Neural crest cell (in vitro differentiated cells): ENCODE measurements around the gene TNFAIP3. TPM values are rescaled to one million over a fixed set of nuclear protein-coding genes. Genes with fewer than 3 reads are reported as not detected.
A peak's percentile ranks its signal among the peaks of the same experiment; 100 is the strongest.

ENCODE experiments used
- DNase-seq: peaks from one replicate; pipeline ENCODE4 v3.0.0; 2021; ENCODE audit warnings: low read depth, mixed read lengths, low spot score
- H3K27ac Mint-ChIP-seq: one replicate; pipeline ENCODE4 v1.8.0; 2021; ENCODE audit warnings: mild to moderate bottlenecking, mixed read lengths; ENCODE audit not compliant: unreplicated experiment
- H3K27me3 Mint-ChIP-seq: 2 replicates; pipeline ENCODE4 v1.8.0; 2021; ENCODE audit warnings: low read depth, mild to moderate bottlenecking, mixed read lengths
- H3K36me3 Mint-ChIP-seq: 2 replicates; pipeline ENCODE4 v1.8.0; 2021; ENCODE audit warnings: low read depth, mild to moderate bottlenecking, mixed read lengths
- H3K4me1 Mint-ChIP-seq: 2 replicates; pipeline ENCODE4 v1.8.0; 2021; ENCODE audit warnings: mixed read lengths
- H3K4me3 Mint-ChIP-seq: one replicate; pipeline ENCODE4 v1.8.0; 2021; ENCODE audit warnings: mild to moderate bottlenecking, mixed read lengths
- H3K9me3 Mint-ChIP-seq: 2 replicates; pipeline ENCODE4 v1.8.0; 2021; ENCODE audit warnings: mixed read lengths
- CTCF ChIP-seq: fragments of 200-600 bp; sonication (generic); conservative IDR thresholded peaks from 2 replicates; pipeline ENCODE4 v1.5.0; 2021; ENCODE audit warnings: antibody characterized with exemption, mild to moderate bottlenecking
- total RNA-seq: library from RNA; stranded (reverse); gene quantifications from 2 replicates; pipeline ENCODE4 v1.2.1, GENCODE V29; 2021

TNFAIP3 gene
- total RNA-seq, 1 donor from 2014 or later = 2.9 TPM

- Mint-ChIP-seq H3K27me3 (no peaks in the 10 kb centered on the region), H3K36me3 (no peaks in the 10 kb centered on the region), H3K4me1 (peaks cover 7% of the 10 kb centered on the region), H3K9me3 (no peaks in the 10 kb centered on the region), H3K4me3 (no peak overlapping the region), H3K27ac (no peak overlapping the region)
- no peak for TF ChIP-seq CTCF
- DNase-seq = no peak
Measured at GRCh38 chr6:137919837-137920730, 53.0 kb downstream of the TNFAIP3 start.

- H3K4me1 Mint-ChIP-seq = peaks cover 7% of the 10 kb centered on the region
- DNase-seq = no peak
- H3K9me3 Mint-ChIP-seq = no peaks in the 10 kb centered on the region
- no peaks in the 10 kb centered on the region for H3K27me3 Mint-ChIP-seq
- no peaks in the 10 kb centered on the region for H3K36me3 Mint-ChIP-seq
- no peak overlapping the region for H3K4me3 Mint-ChIP-seq
- no peak overlapping the region for H3K27ac Mint-ChIP-seq
- TF ChIP-seq CTCF = no peak
Measured at GRCh38 chr6:137921823-137922222, 54.8 kb downstream of the TNFAIP3 start.

- H3K4me1 Mint-ChIP-seq = peaks cover 10% of the 10 kb centered on the region
- H3K9me3 Mint-ChIP-seq = no peaks in the 10 kb centered on the region
- no peaks in the 10 kb centered on the region for H3K27me3 Mint-ChIP-seq
- H3K36me3 Mint-ChIP-seq = no peaks in the 10 kb centered on the region
- no peak for DNase-seq
- no peak overlapping the region for H3K27ac Mint-ChIP-seq
- no peak for TF ChIP-seq CTCF
- H3K4me3 Mint-ChIP-seq = no peak overlapping the region
Measured at GRCh38 chr6:137923866-137924653, 57.0 kb downstream of the TNFAIP3 start.

- TF ChIP-seq CTCF = no peak
- no peak for DNase-seq
- Mint-ChIP-seq H3K27me3 (no peaks in the 10 kb centered on the region), H3K9me3 (no peaks in the 10 kb centered on the region), H3K4me3 (no peak overlapping the region), H3K36me3 (no peaks in the 10 kb centered on the region), H3K4me1 (peaks cover 10% of the 10 kb centered on the region), H3K27ac (peak overlapping the region; percentile 64)
Measured at GRCh38 chr6:137925141-137925698, 58.2 kb downstream of the TNFAIP3 start.

- H3K27me3 Mint-ChIP-seq = no peaks in the 10 kb centered on the region
- no peak overlapping the region for H3K27ac Mint-ChIP-seq
- TF ChIP-seq CTCF = no peak
- H3K4me3 Mint-ChIP-seq = no peak overlapping the region
- DNase-seq = no peak
- peaks cover 10% of the 10 kb centered on the region for H3K4me1 Mint-ChIP-seq
- no peaks in the 10 kb centered on the region for H3K36me3 Mint-ChIP-seq
- no peaks in the 10 kb centered on the region for H3K9me3 Mint-ChIP-seq
Measured at GRCh38 chr6:137926207-137926731, 59.2 kb downstream of the TNFAIP3 start.
